Activated CD8-positive, alpha-beta memory T cell treated with anti-CD3 and anti-CD28 coated beads, Interleukin-2, amount 50 U/mL, for 4 hours (primary cell): ENCODE data around the gene IDH2.
"Not testable (repeated sequence)": the region's sequence is repeated elsewhere in the genome, so short reads cannot be mapped to it uniquely, and the experiment has no call there.

ENCODE experiments used
- DNase-seq: peaks from one replicate; pipeline ENCODE4 v3.0.0-alpha.2; 2020

The IDH2 gene

DNA sequence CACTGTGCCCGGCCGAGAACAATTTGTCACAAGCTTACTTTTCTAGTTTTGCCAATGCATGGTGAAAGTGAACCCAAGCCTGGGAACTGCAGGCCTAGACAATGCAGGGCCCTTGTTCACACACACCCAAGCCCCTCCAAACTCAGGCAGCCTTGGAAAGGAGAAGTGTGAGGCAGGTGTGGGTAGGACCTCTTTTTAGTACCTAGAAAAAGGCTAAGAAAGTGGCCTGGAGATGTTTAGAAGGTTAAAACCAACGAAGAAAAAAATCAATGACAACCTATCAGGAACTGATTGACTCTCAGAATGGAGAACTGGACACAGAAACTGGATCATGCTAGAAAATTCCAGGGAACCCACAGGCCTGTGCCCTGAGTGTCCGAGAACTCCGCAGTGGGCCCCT, 18.8 kb downstream of the IDH2 start:
- no peak for DNase-seq

DNA sequence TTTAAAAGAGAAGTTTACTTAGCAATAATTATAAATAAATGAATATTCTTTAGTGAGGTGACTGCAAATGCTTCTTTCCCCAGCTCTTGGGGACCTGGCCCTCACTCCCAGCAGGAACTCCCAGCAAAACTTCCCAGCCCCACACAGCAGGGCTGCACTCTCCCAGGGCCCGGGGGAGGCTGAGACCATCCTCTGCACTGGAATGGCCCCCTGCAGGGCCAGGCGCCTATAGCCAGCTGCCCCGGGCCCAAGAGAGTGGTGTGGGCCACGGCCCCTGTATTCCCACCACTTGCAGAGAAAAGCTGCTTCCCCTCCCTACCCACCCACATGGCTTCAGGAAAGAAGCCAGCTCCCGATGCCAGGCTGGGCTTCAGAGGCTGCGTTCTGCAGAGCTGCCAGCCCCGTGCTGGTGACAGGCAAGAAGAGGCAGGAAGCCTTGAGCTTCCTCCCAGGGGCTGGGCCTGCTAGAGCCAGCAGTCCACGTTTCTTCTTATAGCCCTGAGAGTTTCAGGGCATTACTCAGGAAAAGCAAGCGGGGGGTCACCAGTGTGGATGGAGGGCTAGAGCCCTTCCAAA, 20.0 kb downstream of the IDH2 start:
- DNase-seq, result no peak

DNA sequence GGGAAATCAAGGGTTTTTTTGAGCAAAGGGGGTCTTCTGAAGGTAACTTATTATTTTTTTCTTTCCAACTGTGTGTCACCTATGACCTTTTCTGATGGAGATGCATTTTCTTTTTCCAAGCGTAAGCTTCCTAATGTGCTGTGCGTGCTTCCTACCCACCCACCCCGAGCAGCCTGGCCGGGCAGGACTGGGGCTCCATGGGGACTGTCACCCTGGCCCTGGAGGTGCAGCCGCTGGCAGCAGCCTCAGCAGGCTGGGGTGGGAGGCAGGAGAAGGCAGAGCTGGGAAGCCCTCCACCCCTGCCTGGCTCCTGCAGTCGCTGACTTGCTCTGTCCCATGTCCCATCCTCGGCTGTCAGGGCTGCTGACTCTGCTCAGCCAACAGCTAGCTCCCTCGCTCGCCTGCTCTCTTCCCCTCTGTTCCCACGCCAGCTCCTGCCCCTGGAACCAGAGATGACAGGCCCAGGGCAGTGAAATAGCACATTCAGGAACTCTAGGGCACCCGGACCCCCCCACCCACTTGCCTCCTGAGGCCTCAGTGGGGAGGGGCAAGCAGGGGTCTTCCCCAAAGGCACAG, 21.4 kb downstream of the IDH2 start:
- no peak for DNase-seq

DNA sequence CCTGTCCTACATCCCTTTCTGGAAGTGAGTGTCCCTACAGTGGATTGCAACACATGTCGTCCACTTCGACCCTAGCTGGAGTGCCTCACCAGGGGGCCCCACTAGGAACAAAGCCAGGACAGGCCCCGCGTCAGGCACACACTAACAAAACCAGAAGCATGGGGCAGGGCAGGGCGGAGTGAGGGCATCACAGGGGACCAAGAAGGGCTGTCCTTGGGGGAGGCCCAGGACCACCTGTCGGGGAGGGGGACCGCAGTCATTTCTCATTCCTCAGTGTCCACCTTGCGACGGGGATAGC, 21.9 kb downstream of the IDH2 start:
- DNase-seq, result no peak

DNA sequence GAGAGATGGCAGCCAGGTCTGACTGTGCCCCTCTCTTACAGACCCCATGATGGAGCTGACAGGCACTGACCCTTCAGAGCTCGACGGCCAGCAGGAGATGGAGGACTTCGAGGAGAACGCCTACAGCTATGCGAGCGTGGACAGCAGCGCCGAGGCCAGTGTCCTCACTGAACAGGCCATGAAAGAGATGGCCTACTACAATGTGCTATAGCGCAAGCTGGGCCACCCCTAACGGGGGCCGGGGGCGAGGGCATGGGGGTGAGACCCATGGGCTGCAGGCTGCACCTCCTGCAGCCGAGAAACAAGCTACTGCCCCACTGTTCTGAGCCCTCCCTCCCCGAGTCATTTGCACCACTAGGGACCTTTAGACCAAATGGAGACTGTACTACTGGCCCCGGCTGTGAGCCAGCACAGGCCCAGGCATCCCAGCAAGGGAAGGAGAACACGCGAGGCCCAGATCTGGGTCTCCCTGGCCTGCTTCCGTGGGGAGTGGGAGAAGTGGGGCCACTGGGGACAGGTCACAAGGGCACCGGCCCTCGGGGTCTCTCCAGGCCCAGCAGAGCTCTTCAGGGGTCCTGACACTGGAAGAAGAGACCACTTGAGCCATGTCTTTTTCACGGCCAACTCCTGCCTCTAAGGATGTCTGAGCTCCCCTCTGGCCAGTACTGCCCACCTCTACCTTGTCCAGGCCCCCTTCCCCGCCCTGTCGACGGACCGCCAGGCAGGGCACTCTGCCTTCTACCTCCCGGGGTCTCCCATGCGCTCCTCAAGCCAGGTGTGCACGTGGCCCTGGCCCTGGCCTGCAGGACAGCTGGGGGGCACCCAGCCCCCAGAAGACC, 22.4 kb downstream of the IDH2 start:
- DNase-seq, result no peak

DNA sequence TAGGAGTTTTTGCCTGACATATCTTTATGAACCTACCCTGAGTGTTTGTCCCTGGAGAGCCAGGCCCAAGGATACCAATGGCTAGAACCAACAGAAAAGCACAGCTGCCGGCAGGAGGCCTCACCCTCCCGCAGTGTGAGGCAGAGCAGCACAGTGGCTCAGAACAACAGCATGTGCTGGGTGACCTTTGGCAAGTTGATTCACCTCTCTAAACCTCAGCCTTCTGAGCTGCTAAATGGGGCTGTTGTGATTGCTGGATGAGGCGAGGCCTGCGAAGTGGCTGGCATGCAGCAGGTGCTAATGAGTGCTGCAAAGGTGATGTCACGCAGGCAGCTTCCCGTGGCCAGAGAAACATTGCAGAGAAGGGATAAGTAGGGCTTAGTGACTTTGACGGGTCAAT, 23.3 kb downstream of the IDH2 start:
- DNase-seq, result no peak

DNA sequence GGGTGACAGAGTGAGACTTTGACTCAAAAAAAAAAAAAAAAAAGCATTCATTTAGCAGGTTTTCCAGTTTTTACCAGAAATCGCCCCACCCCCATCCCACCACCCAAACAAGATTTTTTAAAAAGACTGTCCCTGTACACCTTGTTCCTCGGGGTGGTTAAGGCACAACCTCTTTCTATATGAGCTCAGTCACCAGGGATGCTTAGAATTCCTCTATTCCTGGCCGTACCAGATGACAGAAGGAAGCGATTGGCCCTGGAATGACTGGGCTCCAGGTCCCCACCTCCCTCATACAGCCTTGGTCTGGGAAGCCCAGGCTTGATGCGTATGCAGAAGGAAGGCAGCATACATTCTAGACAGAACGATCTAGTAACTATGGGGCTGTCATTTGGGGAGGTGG, 25.6 kb downstream of the IDH2 start:
- DNase-seq, result no peak

DNA sequence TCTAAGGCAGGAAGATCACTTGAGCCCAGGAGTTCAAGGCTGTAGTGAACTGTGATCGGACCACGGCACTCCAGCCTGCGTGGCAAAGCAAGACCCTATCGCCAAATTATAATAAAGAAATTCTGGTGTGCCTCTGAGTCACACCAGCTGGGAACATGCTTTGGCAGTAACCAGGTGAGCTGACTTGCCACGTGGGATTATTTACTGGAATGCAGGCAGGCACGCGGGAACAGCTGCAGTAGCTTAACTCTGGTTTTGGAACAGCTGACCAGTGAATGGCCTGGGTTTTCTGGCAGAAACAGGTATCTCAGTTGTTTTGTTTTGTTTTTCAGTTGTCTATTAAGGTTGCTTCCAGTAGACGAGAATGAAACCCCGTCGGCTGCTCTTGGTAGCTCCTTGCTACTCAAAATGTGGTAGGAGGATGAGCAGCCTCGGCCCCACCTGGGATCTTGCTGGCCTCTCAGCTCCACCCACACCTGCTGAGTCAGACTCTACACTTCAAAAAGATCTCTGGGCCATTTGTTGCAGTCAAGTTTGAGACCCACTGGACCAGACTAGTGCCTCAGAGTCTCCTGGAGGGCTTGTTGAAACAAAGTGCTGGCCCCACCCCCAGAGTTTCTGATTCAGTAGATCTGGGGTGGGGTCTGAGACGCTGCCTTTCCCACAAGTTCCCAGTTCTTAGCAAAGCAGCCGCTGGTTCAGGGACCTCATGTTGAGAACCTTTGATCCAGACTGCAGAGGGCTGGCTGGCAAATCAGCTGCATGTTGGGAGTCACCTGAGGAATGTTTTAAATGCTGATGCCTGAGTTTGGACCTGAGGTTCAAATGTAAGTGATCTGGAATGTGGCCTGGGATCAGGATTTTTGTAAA, 26.6 kb downstream of the IDH2 start:
- DNase-seq, result no peak

DNA sequence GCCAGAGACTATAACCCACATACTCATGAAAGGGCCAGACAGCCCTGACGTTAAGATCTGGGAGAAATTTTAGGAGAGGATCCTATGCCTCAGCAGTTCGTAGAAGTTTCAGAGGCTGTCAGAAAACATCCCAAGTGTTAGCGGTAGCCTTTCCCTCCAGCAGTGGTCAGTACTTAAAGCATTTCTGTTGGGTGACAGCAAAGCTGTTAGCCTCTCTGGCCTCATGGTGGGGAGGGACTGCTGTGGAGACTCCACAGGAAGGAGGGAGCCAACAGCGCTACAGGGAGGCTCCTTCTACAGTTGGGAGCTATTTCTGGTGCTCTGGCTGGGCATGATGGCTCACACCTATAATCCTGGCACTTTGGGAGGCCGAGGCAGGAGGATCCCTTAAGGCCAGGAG, 27.4 kb downstream of the IDH2 start:
- no peak for DNase-seq

DNA sequence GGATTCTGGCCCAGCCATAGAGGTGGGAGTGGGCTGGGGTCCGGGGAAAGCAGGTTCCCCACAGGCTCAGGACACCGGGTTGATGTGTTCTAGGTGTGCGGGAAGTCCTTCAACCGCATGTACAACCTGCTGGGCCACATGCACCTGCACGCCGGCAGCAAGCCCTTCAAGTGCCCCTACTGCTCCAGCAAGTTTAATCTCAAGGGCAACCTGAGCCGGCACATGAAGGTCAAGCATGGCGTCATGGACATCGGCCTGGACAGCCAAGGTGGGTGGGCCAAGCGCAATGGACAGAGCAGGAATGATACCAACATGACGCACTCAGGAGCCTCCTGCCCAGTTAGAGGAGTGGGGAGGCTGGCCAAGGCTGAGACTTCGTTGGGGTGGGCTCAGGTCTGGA, 28.2 kb downstream of the IDH2 start:
- DNase-seq, result no peak

DNA sequence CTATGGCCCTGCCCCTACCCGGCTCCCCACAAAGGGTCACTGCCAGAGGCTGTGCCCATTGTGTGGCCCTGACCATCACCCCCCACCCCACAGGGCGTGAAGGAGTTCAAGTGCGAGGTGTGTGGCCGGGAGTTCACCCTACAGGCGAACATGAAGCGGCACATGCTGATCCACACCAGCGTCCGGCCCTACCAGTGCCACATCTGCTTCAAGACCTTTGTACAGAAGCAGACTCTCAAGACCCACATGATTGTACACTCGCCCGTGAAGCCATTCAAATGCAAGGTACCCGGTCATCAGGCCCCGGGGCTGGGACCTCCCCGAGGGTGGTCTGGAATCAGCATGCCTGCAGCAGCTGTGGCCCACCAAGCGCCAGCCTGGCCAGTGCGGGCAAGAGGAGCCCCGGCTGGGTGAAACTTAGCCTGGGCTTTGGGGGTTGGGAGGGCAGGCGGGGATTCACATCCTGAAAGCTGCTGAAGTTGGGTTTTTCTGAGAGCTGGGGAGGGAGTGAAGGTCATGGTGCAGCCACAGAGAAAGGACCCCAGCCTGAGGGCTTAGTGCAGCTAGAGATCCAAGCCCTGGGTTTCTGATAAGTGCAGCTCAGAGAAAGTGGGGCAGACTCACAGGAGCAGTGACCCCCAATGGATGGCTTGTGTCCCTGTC, 29.2 kb downstream of the IDH2 start:
- DNase-seq, result no peak

DNA sequence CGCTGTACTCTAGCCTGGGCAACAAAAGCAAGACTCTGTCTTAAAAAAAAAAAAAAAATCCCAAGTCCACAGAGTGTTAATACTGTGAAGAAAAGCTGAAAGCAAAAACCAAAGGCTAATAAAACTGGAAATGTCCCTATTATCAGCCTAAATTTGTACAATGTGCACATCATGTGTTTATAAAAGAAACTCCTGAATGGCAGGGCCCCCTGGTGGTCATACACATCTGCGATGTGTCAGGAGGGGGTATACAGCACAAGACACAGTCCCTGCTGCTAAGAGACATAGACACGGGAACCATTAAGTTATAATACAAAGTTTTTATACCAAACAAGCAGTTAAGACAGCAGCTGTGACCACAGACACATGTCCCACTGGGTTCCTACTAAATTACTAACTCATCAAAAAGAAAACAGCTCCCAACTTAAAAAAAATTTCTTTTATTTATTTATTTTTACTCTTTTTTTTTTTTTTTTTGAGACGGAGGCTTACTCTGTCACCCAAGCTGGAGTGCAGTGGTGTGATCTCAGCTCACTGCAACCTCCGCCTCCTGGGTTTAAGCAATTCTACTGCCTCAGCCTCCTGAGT, 31.0 kb downstream of the IDH2 start:
- peak; percentile 79 for DNase-seq

DNA sequence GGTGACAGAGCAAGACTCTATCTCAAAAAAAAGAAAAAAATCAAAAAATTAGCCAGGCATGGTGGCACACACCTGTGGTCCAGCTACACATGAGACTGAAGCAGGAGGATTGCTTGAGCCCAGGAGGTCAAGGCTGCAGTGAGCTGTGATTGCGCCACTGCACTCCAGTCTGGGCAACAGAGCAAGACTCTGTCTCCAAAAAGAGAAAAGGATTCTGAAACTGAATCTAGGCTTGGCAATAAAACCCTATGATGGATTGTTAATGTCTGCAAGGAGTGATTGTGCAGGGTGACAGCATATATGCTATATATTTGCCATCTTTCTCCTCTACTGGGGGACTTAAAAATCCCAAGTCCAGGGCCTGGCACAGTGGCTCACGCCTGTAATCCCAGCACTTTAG, 31.6 kb downstream of the IDH2 start:
- DNase-seq, result not testable (repeated sequence)

DNA sequence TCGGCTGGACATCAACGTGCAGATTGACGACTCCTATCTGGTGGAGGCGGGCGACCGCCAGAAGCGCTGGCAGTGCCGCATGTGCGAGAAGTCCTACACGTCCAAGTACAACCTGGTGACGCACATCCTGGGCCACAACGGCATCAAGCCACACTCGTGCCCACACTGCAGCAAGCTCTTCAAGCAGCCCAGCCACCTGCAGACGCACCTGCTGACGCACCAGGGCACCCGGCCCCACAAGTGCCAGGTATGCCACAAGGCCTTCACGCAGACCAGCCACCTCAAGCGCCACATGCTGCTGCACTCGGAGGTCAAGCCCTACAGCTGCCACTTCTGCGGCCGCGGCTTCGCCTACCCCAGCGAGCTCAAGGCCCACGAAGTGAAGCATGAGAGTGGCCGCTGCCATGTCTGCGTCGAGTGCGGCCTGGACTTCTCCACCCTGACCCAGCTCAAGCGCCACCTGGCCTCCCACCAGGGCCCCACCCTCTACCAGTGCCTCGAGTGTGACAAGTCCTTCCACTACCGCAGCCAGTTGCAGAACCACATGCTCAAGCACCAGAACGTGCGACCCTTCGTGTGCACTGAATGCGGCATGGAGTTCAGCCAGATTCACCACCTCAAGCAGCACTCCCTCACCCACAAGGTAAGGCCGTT, 34.2 kb downstream of the IDH2 start:
- no peak for DNase-seq

DNA sequence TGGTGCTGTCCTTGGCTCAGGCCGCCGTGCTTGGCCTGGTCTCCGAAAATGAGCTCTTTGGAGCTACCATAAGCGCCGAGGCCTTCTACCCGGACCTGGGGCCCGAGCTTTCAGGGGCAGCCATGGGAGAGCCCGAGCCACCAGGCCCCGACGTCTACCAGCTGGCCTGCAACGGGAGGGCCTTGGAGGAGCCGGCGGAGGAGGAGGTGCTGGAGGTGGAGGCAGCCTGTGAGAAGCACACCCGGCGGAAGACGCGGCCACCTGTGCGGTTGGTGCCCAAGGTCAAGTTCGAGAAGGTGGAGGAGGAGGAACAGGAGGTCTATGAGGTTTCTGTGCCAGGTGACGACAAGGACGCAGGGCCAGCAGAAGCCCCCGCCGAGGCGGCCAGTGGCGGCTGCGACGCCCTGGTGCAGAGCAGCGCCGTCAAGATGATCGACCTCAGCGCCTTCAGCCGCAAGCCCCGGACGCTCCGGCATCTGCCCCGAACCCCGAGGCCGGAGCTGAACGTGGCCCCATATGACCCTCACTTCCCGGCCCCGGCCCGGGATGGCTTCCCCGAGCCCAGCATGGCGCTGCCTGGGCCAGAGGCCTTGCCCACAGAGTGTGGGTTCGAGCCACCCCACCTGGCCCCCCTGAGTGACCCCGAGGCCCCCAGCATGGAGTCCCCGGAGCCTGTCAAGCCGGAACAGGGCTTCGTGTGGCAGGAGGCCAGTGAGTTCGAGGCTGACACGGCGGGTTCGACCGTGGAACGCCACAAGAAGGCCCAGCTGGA, 34.9 kb downstream of the IDH2 start:
- DNase-seq, result no peak

DNA sequence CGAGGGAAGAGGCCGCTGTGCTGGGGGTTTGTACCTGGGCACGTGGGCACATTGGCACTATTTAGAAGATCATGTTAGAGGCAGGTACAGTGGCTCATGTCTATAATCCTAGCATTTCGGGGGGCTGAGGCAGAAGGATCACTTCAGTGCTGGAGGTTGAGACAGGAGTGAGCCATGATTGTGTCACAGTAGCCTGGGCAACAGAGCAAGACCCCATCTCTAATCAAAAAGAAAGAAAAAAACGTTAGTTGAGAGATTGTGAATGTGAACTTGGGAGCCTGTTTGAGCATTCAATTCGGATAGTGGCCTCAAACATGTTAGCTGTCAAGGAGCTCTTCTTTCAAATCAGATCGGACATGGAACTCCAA, 36.6 kb downstream of the IDH2 start:
- DNase-seq, result no peak

DNA sequence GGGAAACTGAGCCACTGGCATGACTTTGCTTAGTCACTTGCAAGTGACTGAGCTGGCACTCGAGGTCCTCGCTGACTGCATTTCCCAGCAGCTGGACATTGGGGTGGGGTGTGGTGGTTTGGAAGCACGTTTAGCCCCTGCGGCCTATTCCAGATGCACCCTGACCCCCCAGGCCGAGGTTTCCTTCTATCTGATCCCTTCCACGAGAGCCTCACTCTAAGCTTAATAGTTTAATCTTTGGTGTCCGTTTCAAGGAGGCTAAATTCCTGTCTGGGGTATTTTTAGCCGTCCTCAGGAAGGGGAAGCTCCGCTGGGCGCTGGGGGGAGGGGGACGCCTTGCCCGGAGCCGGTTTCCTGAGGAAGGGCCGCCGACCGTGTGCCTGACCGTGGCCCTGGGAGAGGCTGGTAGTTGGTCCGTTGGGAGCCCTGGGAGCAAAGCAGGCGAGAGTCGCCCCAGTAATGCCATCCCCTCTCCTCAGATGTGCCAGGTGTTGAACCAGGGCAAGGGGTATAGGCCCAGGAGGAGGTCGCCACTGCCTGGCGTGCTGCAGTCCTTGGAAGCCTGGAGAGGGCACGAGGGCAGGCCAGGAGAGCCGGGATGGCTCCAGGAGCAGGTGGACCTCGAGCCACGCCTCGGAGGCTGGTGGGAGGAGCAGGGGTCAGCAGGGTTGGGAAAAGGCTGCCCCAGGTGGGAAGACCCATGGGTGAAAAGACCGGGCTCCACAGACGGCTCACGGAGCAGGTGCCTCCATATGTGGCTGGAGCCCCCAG, 37.2 kb downstream of the IDH2 start:
- DNase-seq, result no peak

DNA sequence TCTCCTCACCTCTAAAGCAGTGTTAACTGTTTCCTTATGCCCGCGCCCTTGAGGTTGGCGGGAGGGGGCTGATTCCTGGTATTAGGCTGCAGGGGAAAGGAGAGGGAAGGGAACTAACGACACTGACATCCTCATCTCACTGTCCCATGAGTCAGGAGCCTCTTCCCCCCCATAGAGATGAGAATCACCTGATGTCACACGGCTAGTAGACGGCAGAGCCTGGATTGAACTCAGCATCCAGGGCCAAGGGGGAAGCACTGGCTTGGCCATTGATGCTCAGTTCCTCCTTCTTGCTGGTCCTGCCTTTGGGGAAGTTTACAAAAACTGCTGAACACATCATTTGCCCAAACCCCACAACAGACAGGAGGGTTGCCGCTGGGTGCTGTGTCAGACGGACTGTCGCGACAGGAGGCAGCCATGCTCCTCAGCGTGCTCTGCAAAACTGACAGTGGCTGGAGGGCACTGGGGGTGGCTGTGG, 38.5 kb downstream of the IDH2 start:
- no peak for DNase-seq

DNA sequence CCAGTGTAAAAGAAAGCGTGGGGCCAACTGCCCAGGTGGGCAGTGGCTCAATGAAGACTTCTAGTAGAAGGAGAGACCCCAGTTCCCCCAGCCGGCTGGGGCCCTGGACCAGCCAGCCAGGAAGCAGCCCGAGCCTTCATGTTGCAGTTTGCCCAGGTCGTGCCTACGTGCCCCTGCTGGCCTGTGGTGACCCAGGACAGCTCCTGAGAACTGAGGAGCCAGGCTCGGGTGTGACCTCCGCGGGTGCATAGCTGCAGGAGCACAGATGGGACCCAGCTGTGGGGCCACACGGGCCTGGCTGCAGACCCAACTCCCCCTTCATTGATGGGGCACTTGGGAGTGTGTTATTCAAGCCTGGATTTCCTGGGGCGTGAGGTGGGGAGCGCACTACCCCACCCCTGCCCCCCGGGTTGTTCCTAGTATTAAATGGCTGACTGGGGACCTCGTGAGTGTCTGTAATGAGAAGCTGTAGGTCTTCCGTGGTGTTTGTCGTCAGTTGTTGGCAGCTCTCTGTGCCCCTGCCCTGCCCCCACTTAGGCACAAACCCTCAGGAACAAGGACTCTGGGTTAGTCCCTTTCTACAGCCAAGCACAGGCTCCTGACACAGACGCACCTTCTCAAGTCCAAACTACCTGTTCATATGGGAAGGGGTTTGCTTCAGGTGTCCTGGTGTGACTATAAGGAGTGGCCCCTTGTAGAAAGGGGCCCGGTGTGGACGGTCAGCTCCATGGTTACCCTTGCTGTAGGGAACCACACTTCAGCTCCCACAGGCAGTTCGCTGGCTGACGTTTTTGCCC, 39.1 kb downstream of the IDH2 start:
- DNase-seq, result no peak
